Pancreas (tissue), 10 donors: ENCODE measurements around the gene TTC7B. TPM values are rescaled to one million over a fixed set of nuclear protein-coding genes. Genes with fewer than 3 reads are reported as not detected.

Experiments
- ATAC-seq, 4 donors: fragments of 200-7000 bp; cut with Tn5 transposase; one replicate each; pipeline versions ENCODE4 v1.8.0 to v1.9.1; 2020; ENCODE audit warnings: mild to moderate bottlenecking in 4 of 4, moderate library complexity in 4 of 4
- DNase-seq, 6 donors: peaks; one replicate each; pipeline ENCODE4 v3.0.0-alpha.2; 2020
- FAIRE-seq: peaks from 2 replicates; lab custom pipeline; 2012; peaks lifted over from hg19 to GRCh38; lab: Jason Lieb, UNC
- H3K27ac ChIP-seq, 4 donors: fragments of 200-600 bp; sonication (generic); 1 replicate in 3 of 4; 2 replicates in 1 of 4; pipeline versions ENCODE4 v1.5.0 to v1.8.0; 2020
- H3K27me3 ChIP-seq, 4 donors: fragments of 200-600 bp; one replicate each; pipeline ENCODE4 v1.8.0; 2021
- H3K36me3 ChIP-seq, 3 donors: fragments of 200-600 bp; sonication (generic) in 1 of 3; one replicate each; pipeline versions ENCODE4 v1.5.0 to v1.8.0; 2020 to 2021
- H3K4me1 ChIP-seq, 3 donors: fragments of 200-600 bp; one replicate each; pipeline ENCODE4 v1.8.0; 2021
- H3K4me3 ChIP-seq, 4 donors: fragments of 200-600 bp; sonication (generic) in 2 of 4; one replicate each; pipeline versions ENCODE4 v1.5.0 to v1.8.0; 2020 to 2021
- H3K9me3 ChIP-seq, 4 donors: fragments of 200-600 bp; one replicate each; pipeline ENCODE4 v1.8.0; 2021
- WGBS, 2 donors: extraction: QIAGEN DNeasy Blood & Tissue Kit; methylation state at CpG; one replicate each; pipeline ENCODE4 v1.1.7; 2013; 5-methylcytosine and 5-hydroxymethylcytosine counted together
- intact Hi-C, 3 donors: fragments of 100-400 bp; cut with DNase I; formaldehyde crosslinking; loops; one replicate each; pipeline versions ENCODE4 v1.11.1 to v1.14.2; 2022
- polyA plus RNA-seq, 2 donors: library from polyadenylated mRNA; stranded (reverse); fragments of 200-250 nt; gene quantifications; one replicate each; pipeline ENCODE4 v1.2.3, GENCODE V29; 2013
- total RNA-seq, 6 donors: library from RNA; stranded (reverse); fragmentation: NEBNext Ultra II Directional in 4 of 6; extraction: Animal tissue kit (Norgen Biotek cat#: 25700) in 4 of 6; gene quantifications; one replicate each; pipeline versions ENCODE4 v1.2.1 to v1.2.4, GENCODE V29; 2021 to 2023
- TF ChIP-seq, protein P1 (sequence below), 4 donors: fragments of 200-600 bp; sonication (generic) in 3 of 4; IDR thresholded peaks; one replicate each; pipeline versions ENCODE4 v1.5.0 to v1.8.0; 2021; ENCODE audit warnings: antibody characterized with exemption in 4 of 4
- donor health status: healthy with polysubstance abuse.
- donor health status: DM: no; HTN: no; CAD: no; lungs with moderate emphysema.
- donor health status: DM: no; HTN: no; CAD: no.
- donor health status: control.
- donor health status: control.
- donor health status: Bipolar disorder and iron deficiency.
- donor health status: DM: yes; HTN: yes; CAD: no.
- donor health status: DM: no; HTN: no; CAD: no.
- donor health status: DM: no; HTN: no; CAD: no.
- donor health status: DM: yes; HTN: yes; CAD: no.

TTC7B gene
- total and polyA plus RNA-seq, 8 donors, result 8.9 to 39.6 (median 29.6) TPM

DNA sequence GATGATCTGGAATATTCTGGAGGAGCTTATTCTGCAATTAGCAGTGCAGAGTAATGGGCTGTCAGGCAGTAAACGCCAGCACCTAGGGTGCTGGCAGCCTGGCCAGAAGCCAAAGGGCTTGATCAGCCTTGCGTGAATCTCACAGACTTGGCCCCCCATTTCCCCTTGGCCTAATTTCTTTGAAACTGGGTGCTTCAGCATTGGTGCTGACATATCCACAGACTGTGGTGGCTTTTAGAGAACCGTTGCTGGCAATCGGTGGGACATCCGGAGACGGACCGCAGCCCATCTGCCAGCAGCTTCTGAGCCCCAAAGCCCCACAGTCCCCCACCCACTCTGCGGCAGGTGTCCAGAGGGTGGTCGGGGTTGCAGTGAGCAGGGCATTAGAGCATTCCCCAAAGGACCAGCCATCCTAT, 262.3 kb downstream of the TTC7B start:
- Histone ChIP-seq H3K36me3 (no peaks in the 10 kb centered on the region), H3K4me1 (no peaks in the 10 kb centered on the region), H3K27ac (no peak overlapping the region), H3K4me3 (no peak overlapping the region), H3K9me3 (no peaks in the 10 kb centered on the region), H3K27me3 (no peaks in the 10 kb centered on the region)
- intact Hi-C loops, result no loop called here
- no peak for ATAC-seq
- peak in 1 of 6 donors; percentile 37 for DNase-seq
- no peak for FAIRE-seq
- TF ChIP-seq, protein P1, sequence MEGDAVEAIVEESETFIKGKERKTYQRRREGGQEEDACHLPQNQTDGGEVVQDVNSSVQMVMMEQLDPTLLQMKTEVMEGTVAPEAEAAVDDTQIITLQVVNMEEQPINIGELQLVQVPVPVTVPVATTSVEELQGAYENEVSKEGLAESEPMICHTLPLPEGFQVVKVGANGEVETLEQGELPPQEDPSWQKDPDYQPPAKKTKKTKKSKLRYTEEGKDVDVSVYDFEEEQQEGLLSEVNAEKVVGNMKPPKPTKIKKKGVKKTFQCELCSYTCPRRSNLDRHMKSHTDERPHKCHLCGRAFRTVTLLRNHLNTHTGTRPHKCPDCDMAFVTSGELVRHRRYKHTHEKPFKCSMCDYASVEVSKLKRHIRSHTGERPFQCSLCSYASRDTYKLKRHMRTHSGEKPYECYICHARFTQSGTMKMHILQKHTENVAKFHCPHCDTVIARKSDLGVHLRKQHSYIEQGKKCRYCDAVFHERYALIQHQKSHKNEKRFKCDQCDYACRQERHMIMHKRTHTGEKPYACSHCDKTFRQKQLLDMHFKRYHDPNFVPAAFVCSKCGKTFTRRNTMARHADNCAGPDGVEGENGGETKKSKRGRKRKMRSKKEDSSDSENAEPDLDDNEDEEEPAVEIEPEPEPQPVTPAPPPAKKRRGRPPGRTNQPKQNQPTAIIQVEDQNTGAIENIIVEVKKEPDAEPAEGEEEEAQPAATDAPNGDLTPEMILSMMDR (IDR thresholded peaks at IDR 0.05), result no peak
- 79% methylated on average over 9 of the region's 9 CpGs for WGBS, 2 donors

DNA sequence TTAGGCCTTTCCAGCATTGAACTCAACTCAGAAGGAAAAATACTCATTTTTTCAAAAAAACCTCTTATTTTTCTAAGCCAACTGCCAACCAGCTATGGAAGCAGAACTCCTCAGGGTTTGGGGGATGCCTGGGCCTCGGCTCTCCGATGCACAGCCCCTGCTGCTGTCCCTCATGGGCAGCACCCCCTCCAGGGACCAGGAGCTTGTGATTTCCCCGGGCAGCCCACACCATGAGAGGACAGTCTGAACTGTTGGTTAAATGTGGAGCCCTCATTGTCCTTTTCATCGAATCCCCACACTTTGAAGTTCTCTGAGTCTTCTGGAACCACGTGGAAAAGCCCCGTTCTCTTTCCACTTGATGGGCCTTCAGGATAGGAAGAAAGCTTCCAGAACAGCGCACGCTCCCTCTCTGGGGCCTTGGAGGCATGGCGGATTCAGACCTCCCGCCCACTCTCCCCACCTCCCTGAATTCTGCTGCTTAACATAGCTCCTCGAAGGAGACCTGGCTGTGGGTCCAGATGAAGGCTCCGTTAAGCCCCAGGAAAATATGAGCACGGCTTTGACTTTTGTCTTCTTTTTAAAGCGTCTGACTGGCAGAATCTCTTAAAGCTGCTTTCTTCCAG, 262.8 kb downstream of the TTC7B start:
- FAIRE-seq, result no peak
- Histone ChIP-seq H3K9me3 (no peaks in the 10 kb centered on the region), H3K27me3 (no peaks in the 10 kb centered on the region), H3K4me3 (no peak overlapping the region), H3K27ac (no peak overlapping the region), H3K4me1 (no peaks in the 10 kb centered on the region), H3K36me3 (no peaks in the 10 kb centered on the region)
- no peak for DNase-seq
- no peak for ATAC-seq
- TF ChIP-seq, protein P1 (IDR thresholded peaks at IDR 0.05), result no peak
- WGBS, 2 donors, result 93 to 95% methylated on average over 14 of the region's 14 CpGs
- intact Hi-C loops, result no loop called here

DNA sequence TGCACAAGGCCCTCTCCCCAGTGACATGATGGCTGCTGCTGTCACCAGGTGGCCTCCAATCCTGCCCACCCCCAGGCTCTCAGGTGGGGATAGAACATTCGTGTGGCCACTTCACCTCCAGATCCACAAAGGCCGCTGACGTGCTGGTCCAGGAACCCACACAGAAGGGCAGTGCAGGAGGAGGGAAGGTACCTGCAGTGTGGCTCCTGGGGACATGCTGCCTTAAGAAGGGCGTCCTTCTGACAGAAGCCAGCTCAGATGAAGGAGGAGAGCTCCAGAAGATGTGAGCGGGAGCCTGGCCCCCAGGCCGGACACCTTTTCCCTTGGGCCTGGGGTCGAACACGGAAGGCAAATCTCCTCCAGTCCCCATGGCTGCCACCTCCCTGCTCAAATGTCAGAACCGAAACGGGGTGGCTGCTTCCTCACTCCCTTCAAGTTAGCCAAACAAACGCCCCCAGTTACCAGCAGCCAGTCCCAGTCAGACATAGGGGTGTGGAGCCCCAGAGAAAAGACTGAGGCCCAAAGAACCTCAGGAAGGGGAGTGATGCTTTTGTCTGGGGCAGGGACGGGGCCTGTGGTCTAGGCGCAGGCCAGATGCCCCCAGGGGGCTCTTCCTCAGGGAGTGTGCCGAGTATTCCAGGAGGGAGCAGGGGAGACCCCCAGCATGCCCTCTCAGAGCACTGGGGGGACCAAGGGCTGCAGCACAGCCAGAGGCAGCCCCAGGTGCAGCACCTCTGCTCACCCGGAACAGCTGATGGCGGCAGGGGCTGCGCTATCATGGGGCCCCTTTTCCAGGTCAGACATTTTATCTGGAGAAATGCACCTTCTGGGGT, 263.5 kb downstream of the TTC7B start:
- no peaks in the 10 kb centered on the region for H3K4me1 ChIP-seq
- H3K4me3 ChIP-seq, result no peak overlapping the region
- ATAC-seq (no peak), FAIRE-seq (no peak), DNase-seq (peak in 1 of 6 donors; percentile 35)
- H3K27me3 ChIP-seq, result no peaks in the 10 kb centered on the region
- no peaks in the 10 kb centered on the region for H3K9me3 ChIP-seq
- TF ChIP-seq, protein P1 (IDR thresholded peaks at IDR 0.05), result no peak
- intact Hi-C loops, result no loop called here
- no peak overlapping the region for H3K27ac ChIP-seq
- no peaks in the 10 kb centered on the region for H3K36me3 ChIP-seq
- 91 to 92% methylated on average over 17 of the region's 17 CpGs for WGBS, 2 donors

DNA sequence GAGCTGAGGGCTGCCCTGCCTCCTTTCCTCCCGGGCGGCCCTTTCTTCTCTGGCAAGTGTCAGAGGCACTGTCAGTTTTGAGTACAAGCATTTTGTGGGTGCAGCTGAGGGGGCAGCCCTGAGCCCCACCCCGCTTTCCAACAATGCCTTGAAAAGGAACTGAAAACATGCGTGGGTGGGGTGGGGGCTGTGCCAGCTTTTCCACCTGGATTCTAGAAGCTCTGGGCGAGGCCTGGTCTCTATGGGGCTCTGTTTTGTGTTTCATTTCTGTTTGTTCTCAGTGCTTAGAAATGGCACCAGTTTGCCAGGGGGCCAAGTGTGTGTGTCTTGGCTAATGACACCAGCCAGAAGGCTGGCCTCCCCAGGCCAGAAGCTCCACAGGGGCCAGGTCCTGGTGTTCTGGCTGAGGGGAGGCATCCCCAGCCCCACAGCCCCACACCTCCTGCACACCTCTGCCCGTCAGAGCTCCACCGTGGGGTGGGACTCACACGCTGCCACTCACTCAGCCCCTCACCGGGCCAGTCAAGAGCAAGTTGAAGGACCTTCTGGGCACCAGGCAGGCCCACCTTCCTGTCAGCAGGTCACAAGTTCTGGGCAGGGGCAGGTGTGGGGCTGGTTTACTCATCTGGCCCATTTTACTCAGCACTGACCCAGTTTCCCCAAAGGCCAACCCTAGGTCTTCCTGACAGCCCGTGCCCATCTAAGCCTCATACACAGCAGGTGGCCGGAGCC, 264.3 kb downstream of the TTC7B start:
- FAIRE-seq (no peak), ATAC-seq (no peak), DNase-seq (peak in 1 of 6 donors; percentile 44)
- Histone ChIP-seq H3K36me3 (no peaks in the 10 kb centered on the region), H3K4me3 (no peak overlapping the region), H3K9me3 (no peaks in the 10 kb centered on the region), H3K27me3 (no peaks in the 10 kb centered on the region), H3K27ac (no peak overlapping the region), H3K4me1 (no peaks in the 10 kb centered on the region)
- TF ChIP-seq, protein P1 (IDR thresholded peaks at IDR 0.05), result no peak
- WGBS, 2 donors, result 95% methylated on average over 10 to 11 of the region's 11 CpGs
- intact Hi-C loops, result no loop called here
